AML-193 (cell line): ENCODE data around the gene PMS2.
"Not testable (repeated sequence)": the region's sequence is repeated elsewhere in the genome, so short reads cannot be mapped to it uniquely, and the experiment has no call there.

Experiments used
- DNase-seq, 2 experiments: peaks; one replicate each; lab custom pipeline; 2025; lab: John Stamatoyannopoulos, UW

Gene PMS2, protein sequence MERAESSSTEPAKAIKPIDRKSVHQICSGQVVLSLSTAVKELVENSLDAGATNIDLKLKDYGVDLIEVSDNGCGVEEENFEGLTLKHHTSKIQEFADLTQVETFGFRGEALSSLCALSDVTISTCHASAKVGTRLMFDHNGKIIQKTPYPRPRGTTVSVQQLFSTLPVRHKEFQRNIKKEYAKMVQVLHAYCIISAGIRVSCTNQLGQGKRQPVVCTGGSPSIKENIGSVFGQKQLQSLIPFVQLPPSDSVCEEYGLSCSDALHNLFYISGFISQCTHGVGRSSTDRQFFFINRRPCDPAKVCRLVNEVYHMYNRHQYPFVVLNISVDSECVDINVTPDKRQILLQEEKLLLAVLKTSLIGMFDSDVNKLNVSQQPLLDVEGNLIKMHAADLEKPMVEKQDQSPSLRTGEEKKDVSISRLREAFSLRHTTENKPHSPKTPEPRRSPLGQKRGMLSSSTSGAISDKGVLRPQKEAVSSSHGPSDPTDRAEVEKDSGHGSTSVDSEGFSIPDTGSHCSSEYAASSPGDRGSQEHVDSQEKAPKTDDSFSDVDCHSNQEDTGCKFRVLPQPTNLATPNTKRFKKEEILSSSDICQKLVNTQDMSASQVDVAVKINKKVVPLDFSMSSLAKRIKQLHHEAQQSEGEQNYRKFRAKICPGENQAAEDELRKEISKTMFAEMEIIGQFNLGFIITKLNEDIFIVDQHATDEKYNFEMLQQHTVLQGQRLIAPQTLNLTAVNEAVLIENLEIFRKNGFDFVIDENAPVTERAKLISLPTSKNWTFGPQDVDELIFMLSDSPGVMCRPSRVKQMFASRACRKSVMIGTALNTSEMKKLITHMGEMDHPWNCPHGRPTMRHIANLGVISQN

GRCh38 chr7:6008668-6009611 is at the start of gene PMS2, which contains the start of gene AIMP2:
Gene PMS2, minus strand, starts transcription at chr7:6009049. Its CDS starts 30 bp downstream, at chr7:6009019.
Gene AIMP2, plus strand, starts transcription at chr7:6009272. Its CDS starts 92 bp downstream, at chr7:6009364.
- DNase-seq: peak; percentile 92 to 97

DNA sequence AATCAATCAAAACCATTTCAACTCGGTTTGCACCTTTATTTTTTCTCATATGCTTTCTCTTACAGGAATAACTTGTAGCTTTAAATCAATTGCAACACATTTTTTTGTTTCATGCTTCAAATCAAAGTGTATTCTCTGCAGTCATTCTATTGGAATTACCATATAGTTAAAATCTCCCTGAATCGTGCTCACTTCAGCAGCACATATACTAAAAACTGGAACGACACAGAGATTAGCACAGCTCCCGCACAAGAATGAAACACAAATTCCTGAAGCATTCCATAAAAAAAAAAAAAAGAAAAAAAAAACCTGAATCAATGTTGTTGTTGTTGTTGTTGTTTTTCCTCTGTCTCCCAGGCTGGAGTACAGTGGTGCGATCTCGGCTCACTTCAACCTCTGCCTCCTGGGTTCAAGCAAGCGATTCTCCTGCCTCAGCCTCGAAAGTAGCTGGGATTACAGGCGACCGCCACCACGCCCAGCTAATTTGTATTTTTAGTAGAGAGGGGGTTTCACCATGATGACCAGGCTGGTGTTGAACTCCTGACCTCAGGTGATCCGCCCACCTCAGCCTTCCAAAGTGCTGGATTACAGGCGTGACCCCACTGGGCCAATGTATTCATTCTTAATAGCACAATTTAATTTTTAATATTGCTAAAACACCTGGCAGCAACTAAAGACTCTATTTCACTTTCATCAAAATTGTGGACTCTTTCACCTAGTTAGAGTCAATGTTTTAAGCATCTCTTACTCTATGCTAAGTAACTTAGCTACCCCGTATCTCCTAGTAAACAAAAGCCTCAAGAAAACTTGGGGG is 48.7 kb upstream of the PMS2 start:
- no peak for DNase-seq

DNA sequence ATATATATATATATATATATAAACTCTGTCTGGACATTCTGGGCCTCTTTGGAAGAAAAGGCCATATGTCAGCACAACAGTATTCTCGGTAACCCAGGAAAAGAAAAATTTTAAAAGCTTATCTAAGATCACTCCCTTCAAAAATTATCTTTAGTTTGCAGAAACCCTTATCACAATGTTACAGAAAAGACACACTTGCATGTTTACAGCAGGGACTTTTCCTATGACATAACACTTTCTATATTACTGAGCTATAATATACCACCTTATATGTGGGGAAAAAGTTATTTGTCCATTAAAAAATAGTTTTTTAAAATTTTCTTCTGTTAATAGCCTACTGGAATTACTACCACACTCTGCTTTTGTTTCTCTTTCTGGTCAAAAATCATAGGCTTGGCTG is 47.8 kb upstream of the PMS2 start:
- DNase-seq: no peak

- DNase-seq: not testable (repeated sequence)
Measured at GRCh38 chr7:6051185-6051584, 42.3 kb upstream of the PMS2 start.

DNA sequence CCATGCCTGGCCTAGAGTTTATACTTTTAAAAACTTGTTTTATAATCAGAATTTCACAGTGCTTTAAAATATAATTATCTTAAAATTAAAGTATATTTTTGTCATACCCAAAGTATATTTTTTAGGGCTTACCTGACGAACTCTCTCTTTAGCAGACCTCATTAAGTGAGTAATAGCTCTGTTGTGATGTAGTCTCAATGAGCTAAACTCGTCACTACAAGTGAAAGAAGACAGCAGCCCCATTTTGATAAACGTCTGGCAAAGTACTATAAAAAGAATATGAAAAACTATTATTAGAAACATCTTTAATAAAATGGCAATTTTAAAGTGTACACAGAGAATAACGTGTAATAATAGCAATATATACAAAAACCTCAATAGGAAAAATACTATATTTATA is 40.9 kb upstream of the PMS2 start:
- DNase-seq: no peak

DNA sequence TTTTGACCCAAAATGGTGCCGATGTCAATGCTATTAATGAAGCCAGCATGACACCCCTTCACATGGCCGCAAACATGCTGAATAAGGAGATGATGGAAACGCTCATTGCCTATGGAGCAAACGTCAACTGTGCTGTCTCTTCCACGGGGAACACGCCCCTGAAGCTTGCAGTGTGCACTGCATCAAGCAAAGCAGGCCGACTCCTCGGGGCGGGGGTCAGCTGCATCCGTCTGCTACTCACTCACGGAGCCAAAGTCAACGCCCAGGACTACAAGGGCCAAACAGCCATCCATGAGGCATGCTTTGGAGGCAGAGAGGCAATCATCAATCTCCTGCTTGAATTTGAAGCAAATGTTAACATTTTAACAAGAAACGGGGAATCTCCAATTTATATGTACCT is 26.8 kb upstream of the PMS2 start:
- DNase-seq: no peak

DNA sequence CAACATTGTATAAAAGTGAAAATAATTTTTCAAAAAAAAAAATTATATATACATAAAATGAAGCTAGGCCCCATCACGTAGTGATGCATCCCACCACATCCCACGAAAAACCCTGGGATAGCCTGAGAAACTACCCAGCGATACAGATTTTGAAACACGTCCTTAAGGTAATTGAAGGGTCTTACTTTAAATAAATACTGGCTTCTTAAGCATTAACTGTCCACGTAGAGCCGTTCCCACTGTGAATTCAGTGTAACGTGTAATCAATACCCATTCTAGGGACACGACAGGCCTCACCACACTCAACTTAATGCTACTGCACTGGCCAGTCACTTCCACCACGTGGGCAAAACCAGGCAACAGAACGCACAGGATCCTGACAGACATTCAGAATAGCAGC is 26.3 kb upstream of the PMS2 start:
- no peak for DNase-seq

DNA sequence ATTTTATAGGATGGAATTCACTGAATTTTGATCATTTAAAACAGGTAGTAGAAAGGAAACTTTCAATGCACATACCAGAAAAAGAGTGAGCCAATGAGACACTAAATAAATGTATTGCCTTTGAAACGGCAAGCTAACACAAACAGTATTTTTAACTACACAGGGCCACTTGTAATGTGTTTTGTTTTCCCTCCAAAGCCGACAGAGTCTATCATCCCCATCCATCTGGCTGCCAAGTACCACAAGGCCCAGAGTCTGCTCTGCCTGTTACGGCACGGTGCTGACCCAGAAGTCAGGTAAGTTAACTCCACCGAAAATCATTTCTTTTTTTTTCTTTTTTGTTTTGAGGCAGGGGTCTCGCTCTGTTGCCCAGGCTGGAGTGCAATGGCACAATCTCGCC is 23.8 kb upstream of the PMS2 start:
- DNase-seq: no peak

- DNase-seq: no peak
Measured at GRCh38 chr7:6032167-6032566, 23.3 kb upstream of the PMS2 start.

- no peak for DNase-seq
Measured at GRCh38 chr7:6031567-6031966, 22.7 kb upstream of the PMS2 start.

GRCh38 chr7:6030988-6031387 is 22.1 kb upstream of the PMS2 start, which contains the start of gene ANKRD61:
Gene ANKRD61, plus strand, starts transcription at chr7:6031376. Its CDS starts 0 bp downstream, at chr7:6031376.
- no peak for DNase-seq

DNA sequence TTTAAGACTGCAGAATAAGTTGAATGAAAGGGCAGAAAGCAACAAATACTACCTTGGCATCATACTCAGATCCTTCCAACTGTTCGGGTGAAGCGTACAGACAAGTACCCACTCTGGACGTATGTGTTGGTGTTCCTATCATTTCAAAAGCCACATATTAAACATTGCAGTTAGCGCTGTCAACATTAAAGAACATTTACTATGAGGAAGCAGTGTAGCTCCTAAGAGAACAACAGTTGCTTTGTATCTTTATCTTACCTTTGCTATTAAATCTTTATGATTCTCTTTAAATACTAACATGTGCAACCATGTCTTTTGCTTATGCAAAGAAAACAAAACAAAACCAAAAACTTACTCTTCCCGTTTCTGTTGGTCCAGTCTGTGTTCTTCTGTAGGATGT is 19.7 kb upstream of the PMS2 start:
- no peak for DNase-seq

GRCh38 chr7:6027806-6028365 is 19.0 kb upstream of the PMS2 start:
- DNase-seq: no peak

- no peak for DNase-seq
Measured at GRCh38 chr7:6026820-6027311, 18.0 kb upstream of the PMS2 start.

DNA sequence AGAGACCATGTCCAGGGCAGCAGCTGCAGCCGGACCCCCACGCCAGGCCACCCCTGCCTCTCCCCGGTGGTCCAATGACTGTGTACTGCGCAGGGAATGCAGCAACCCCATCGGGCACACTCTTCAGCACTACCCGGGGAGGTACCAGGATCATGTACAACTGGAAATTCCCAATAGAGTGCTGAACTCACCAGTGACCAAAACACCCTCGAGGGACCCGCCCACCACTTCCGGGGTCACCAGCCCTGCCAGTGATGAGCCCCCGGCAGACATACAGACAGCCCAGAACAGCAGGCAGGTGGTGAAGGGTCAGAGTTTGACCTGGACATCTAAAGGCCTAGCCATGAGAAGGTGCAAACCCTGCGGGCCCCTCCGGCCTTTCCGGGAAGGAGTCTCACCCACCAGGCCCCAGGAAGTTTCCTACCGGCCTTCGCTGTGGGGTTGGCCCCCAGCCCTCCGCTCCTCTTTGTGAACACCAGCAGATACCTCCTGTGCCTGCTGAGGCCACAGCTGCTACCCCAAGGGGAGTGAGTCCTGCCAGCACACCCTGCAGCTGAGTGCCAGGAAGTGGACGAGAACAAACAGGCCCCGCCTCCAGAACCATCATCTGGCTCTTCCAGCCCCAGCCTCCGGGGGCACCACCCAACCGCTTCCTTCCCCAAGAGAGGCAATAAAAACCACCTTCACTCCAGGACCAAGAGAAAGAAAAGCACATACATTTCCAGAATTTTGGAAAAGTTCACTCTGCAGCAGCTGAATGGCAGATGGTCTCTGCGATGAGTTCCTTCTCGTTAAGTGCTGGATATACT is 17.4 kb upstream of the PMS2 start:
- DNase-seq: peak in 1 of 2 experiments; percentile 31

DNA sequence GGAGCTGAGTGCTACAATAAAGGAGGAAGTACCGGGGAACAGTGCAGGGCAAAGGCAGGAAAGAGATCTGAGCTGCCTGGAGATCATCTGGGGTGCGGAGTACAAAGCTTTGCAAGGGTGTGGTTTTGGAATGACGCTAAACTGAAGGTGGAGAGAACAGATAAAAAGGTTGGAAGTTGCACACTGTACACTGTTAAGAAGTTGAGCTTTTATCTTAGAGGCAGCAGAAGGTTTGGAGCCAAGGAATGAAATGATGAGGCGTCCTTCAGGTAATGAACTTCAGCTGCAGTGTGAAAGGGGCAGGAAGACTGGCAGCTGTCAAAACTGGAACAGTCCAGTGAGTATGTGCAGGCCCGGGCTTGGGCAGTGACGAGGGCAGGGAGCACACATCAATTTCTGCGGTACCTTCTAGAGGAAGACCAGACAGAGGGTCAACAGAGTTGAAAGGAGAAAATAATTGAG is 15.2 kb upstream of the PMS2 start:
- no peak for DNase-seq

- no peak for DNase-seq
Measured at GRCh38 chr7:6022707-6023106, 13.9 kb upstream of the PMS2 start.

GRCh38 chr7:6020371-6021286 is 11.8 kb upstream of the PMS2 start:
- no peak for DNase-seq
